ENCODE results near the gene MARCHF4. TPM values are rescaled to one million over a fixed set of nuclear protein-coding genes. Genes with fewer than 3 reads are reported as not detected.

Gene MARCHF4
- total RNA-seq, 1 donor from 2014 or later, result 4.2 TPM

DNA sequence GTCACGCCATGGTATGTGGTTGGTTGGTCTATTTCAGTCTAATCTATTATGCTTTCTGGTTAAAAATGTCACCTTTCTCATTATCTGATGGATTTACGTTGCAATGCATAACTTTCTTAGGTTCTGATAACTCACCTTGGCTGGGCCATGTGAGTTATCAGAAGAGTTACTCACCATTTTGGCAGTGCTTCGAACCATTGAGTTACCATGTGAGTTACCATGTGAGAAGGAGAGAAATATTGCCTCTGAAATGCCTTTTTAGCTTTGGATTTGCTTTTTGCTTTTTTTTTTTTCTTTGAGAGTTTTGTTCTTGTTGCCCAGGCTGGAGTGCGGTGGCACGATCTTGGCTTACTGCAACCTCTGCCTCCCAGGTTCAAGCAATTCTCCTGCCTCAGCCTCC lies 41.6 kb upstream of the MARCHF4 start:
- no peak for TF ChIP-seq CTCF (conservative IDR thresholded peaks at IDR 0.05; ENCODE audit: low read depth, low read length)
- no peak for DNase-seq (ENCODE audit: low read depth)
- no peak overlapping the region for H3K4me3 ChIP-seq (ENCODE audit: low read depth, low read length)

GRCh38 chr2:216412022-216412999 lies 40.0 kb upstream of the MARCHF4 start, which contains the start of gene SMARCAL1:
Gene SMARCAL1 (plus strand): TSS chr2:216412484. CDS start chr2:216414705, 2,221 bp downstream.
- TF ChIP-seq CTCF (conservative IDR thresholded peaks at IDR 0.05; ENCODE audit: low read depth, low read length), result no peak
- DNase-seq (ENCODE audit: low read depth), result peak; percentile 66
- peak within 1 kb of the TSS; percentile 95 for H3K4me3 ChIP-seq (ENCODE audit: low read depth, low read length)

DNA sequence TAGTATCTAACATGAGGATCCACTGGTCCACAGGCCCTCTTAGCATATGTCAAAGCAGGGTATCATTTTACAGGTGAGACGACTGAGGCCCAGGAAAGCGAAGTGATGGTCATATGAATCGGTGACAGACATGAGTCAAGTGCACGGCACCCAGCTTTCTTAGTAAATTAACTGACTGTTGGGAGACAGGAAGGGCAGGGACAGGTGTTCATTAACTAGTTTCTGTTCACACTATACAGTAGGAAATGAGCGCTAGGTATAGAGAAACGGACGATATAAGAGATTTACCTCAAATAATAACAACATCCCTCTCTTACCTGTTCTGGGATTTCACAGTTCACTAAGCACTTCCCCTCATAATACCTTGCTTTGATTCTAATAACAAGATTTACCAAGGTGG lies 38.3 kb upstream of the MARCHF4 start:
- DNase-seq (ENCODE audit: low read depth), result no peak
- TF ChIP-seq CTCF (conservative IDR thresholded peaks at IDR 0.05; ENCODE audit: low read depth, low read length), result no peak
- H3K4me3 ChIP-seq (ENCODE audit: low read depth, low read length), result no peak overlapping the region

GRCh38 chr2:216408426-216409290 lies 36.4 kb upstream of the MARCHF4 start:
- DNase-seq (ENCODE audit: low read depth), result no peak
- TF ChIP-seq CTCF (conservative IDR thresholded peaks at IDR 0.05; ENCODE audit: low read depth, low read length), result no peak
- no peak overlapping the region for H3K4me3 ChIP-seq (ENCODE audit: low read depth, low read length)

DNA sequence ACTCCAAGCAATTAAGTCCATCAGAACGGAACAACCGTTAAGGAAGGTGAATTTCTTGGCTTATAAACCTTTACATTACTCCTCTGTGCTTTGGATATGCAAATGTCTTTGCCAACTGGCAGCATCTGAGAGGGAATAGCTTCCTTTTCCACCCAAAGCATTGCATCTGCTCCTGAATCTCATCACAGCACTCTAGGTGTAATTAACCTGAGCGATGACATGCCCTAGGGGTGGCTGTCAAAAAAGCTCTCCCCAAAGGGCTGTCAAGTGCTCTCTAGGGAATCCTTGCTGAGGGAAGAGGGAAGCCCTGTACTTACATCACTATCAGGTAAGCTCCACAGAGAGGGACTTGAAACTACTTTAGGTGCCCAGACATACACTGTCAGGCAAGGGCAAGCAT lies 34.5 kb upstream of the MARCHF4 start:
- no peak for TF ChIP-seq CTCF (conservative IDR thresholded peaks at IDR 0.05; ENCODE audit: low read depth, low read length)
- no peak overlapping the region for H3K4me3 ChIP-seq (ENCODE audit: low read depth, low read length)
- no peak for DNase-seq (ENCODE audit: low read depth)

GRCh38 chr2:216405588-216405987 lies 33.3 kb upstream of the MARCHF4 start:
- TF ChIP-seq CTCF (conservative IDR thresholded peaks at IDR 0.05; ENCODE audit: low read depth, low read length), result no peak
- H3K4me3 ChIP-seq (ENCODE audit: low read depth, low read length), result no peak overlapping the region
- no peak for DNase-seq (ENCODE audit: low read depth)

Data from epithelial cell of proximal tubule (primary cell).